ENCODE data around the gene LMAN2.
A peak's percentile ranks its signal among the peaks of the same experiment; 100 is the strongest.

LMAN2 gene

DNA sequence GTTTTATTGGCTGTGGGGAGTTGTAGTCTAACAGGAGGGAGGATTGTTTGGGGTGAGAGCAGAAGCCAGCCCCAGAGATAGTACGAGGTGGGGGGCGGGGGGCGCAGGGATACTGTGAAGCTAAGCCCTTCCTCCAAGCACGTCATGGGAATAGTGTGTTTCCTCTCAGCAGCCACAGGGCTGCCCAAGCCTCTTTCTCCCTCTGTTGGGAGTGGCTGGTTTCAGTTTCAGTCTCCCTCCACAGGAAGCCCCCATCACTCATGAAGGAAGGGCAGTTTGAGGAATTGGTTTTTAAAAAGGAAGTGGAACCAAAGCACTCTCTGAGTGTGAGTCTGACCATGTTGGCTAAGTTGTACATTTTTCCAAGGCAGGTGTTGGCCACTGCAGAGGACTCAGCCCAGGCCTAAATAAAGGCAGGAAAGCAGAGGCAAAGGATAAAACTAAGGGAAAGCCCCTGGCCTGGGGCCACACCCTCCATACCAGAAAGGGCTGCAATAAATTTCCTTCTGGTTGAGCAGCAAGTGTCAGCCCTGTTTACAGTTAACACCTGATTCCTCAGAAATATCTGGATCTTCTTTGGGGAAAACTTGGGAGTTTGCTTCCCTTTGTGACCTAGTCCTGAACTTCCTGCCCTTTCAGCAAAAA, 51.1 kb downstream of the LMAN2 start:
- Histone ChIP-seq H3K79me2 (ENCODE audit: low read length) (peaks cover 44% of the 10 kb centered on the region), H4K20me1 (ENCODE audit: insufficient read depth, low read length) (0 out of 2 replicates have a peak, but pooled peaks cover 5% of the 10 kb centered on the region), H3K36me3 (replicated peaks; ENCODE audit: insufficient read depth, low read length) (no peaks in the 10 kb centered on the region), H2AFZ (ENCODE audit: low read length) (no peak overlapping the region), H3K27ac (ENCODE audit: low read length) (peak overlapping the region; percentile 93), H3K4me3 (ENCODE audit: low read length) (peak overlapping the region; percentile 98), H3K4me1 (ENCODE audit: low read length) (peaks cover 63% of the 10 kb centered on the region), H3K27me3 (replicated peaks; ENCODE audit: insufficient read depth, low read length) (no peaks in the 10 kb centered on the region), H3K4me2 (ENCODE audit: low read depth, low read length) (peak overlapping the region; percentile 65), H3K9ac (ENCODE audit: low read length) (peak overlapping the region; percentile 99), H3F3A (ENCODE audit: insufficient read depth, low read length) (peaks cover 75% of the 10 kb centered on the region), H3K9me2 (replicated peaks; ENCODE audit: insufficient read depth, low read length) (no peaks in the 10 kb centered on the region), H3K9me3 (replicated peaks; ENCODE audit: insufficient read depth, low read length) (no peaks in the 10 kb centered on the region)
- peak; percentile 79 for DNase-seq
- TF ChIP-seq EZH2 (optimal IDR thresholded peaks at IDR 0.05; ENCODE audit: low read depth, low read length), result no peak

DNA sequence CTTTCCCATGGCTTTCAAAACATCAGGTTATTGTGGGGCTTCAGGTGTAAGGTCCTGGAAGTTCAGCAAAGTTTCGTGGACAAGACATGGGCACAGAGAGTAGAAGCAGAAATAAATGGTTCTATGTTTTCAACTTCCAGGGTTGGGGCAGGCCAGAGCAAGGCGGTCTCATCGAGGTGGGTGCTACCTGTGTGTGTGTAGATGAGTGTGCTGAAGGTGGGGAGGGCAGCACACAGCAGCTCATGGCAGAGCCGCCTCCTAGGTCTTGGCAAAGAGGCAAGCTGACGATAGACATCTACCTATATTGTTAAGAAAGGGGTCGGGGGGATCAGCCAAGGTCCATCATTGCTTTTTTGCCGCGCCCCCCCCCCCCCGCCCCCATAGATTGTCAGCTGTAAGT, 51.8 kb downstream of the LMAN2 start:
- Histone ChIP-seq H3K27ac (ENCODE audit: low read length) (peak overlapping the region; percentile 93; the same call in 1 of the 2 replicates), H3K4me3 (ENCODE audit: low read length) (no peak overlapping the region), H3K79me2 (ENCODE audit: low read length) (peaks cover 37% of the 10 kb centered on the region), H3K4me1 (ENCODE audit: low read length) (peaks cover 62% of the 10 kb centered on the region), H2AFZ (ENCODE audit: low read length) (no peak overlapping the region), H3K27me3 (replicated peaks; ENCODE audit: insufficient read depth, low read length) (no peaks in the 10 kb centered on the region), H3K9me2 (replicated peaks; ENCODE audit: insufficient read depth, low read length) (no peaks in the 10 kb centered on the region), H3K36me3 (replicated peaks; ENCODE audit: insufficient read depth, low read length) (no peaks in the 10 kb centered on the region), H4K20me1 (ENCODE audit: insufficient read depth, low read length) (no peaks in the 10 kb centered on the region), H3F3A (ENCODE audit: insufficient read depth, low read length) (peaks cover 68% of the 10 kb centered on the region), H3K9me3 (replicated peaks; ENCODE audit: insufficient read depth, low read length) (no peaks in the 10 kb centered on the region), H3K9ac (ENCODE audit: low read length) (no peak overlapping the region), H3K4me2 (ENCODE audit: low read depth, low read length) (no peak overlapping the region)
- TF ChIP-seq EZH2 (optimal IDR thresholded peaks at IDR 0.05; ENCODE audit: low read depth, low read length) (no peak), EZH2phosphoT487 (IDR thresholded peaks at IDR 0.05; ENCODE audit: low read length) (no peak)
- TF ChIP-seq, protein P1, sequence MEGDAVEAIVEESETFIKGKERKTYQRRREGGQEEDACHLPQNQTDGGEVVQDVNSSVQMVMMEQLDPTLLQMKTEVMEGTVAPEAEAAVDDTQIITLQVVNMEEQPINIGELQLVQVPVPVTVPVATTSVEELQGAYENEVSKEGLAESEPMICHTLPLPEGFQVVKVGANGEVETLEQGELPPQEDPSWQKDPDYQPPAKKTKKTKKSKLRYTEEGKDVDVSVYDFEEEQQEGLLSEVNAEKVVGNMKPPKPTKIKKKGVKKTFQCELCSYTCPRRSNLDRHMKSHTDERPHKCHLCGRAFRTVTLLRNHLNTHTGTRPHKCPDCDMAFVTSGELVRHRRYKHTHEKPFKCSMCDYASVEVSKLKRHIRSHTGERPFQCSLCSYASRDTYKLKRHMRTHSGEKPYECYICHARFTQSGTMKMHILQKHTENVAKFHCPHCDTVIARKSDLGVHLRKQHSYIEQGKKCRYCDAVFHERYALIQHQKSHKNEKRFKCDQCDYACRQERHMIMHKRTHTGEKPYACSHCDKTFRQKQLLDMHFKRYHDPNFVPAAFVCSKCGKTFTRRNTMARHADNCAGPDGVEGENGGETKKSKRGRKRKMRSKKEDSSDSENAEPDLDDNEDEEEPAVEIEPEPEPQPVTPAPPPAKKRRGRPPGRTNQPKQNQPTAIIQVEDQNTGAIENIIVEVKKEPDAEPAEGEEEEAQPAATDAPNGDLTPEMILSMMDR (IDR thresholded peaks at IDR 0.05; ENCODE audit: low read length), result no peak
- no peak for DNase-seq

DNA sequence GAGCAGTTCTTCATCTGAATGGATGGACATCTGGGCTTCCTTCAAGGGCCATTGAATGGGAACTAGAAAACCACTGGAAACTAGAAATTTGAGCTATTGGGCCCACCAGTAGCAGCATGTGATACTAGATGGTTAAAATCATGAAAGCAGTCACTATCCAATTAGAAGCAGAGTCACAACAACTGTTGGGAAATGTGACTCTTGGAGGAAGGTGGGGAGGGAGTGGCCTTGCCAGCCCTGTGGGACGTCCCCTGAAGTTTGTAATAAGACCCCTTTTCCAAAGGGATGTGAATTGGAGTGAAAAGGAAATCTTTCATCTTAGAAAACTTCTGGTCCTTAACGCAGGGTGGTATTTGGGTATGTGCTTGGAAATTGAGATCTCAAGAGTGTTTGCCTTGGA, 53.5 kb downstream of the LMAN2 start:
- DNase-seq, result no peak
- no peak overlapping the region for H3K4me3 ChIP-seq (ENCODE audit: low read length)
- H4K20me1 ChIP-seq (ENCODE audit: insufficient read depth, low read length), result no peaks in the 10 kb centered on the region
- H3K27ac ChIP-seq (ENCODE audit: low read length), result no peak overlapping the region
- TF ChIP-seq EZH2 (optimal IDR thresholded peaks at IDR 0.05; ENCODE audit: low read depth, low read length), result no peak
- TF ChIP-seq, protein P1 (IDR thresholded peaks at IDR 0.05; ENCODE audit: low read length), result no peak
- H3K9me3 ChIP-seq (replicated peaks; ENCODE audit: insufficient read depth, low read length), result no peaks in the 10 kb centered on the region
- no peaks in the 10 kb centered on the region for H3K27me3 ChIP-seq (replicated peaks; ENCODE audit: insufficient read depth, low read length)
- H3K4me1 ChIP-seq (ENCODE audit: low read length), result peaks cover 62% of the 10 kb centered on the region
- no peaks in the 10 kb centered on the region for H3K9me2 ChIP-seq (replicated peaks; ENCODE audit: insufficient read depth, low read length)
- H3K9ac ChIP-seq (ENCODE audit: low read length), result no peak overlapping the region
- H3F3A ChIP-seq (ENCODE audit: insufficient read depth, low read length), result peaks cover 59% of the 10 kb centered on the region
- no peaks in the 10 kb centered on the region; the same call in 1 of the 2 replicates for H3K36me3 ChIP-seq (replicated peaks; ENCODE audit: insufficient read depth, low read length)
- no peak overlapping the region for H2AFZ ChIP-seq (ENCODE audit: low read length)
- peaks cover 20% of the 10 kb centered on the region for H3K79me2 ChIP-seq (ENCODE audit: low read length)
- no peak overlapping the region for H3K4me2 ChIP-seq (ENCODE audit: low read depth, low read length)

DNA sequence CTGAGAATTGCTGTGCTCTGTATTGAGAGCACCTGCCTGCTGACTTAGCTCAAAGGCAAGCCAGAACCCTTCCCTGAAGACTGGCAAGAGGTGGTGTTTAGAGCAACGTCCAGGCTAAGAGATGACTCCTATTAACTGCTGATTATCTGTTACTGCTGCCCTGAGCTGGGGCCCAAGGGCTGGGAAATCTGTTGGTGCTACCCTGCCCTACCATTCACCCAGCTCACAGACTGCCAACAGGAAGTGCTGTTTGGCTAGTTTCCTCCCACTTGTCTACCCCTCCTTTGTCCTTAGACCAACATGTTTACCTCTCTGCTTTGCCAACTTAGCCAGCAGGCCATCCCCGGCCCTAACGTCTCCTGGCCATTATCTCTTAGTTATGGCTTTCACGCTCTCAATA, 54.9 kb downstream of the LMAN2 start:
- Histone ChIP-seq H2AFZ (ENCODE audit: low read length) (no peak overlapping the region), H3K79me2 (ENCODE audit: low read length) (peaks cover 6% of the 10 kb centered on the region; the same call in 1 of the 2 replicates), H3K9me2 (replicated peaks; ENCODE audit: insufficient read depth, low read length) (no peaks in the 10 kb centered on the region), H3K4me1 (ENCODE audit: low read length) (peaks cover 57% of the 10 kb centered on the region), H3K9ac (ENCODE audit: low read length) (peak overlapping the region; percentile 29; the same call in 1 of the 2 replicates), H3K27ac (ENCODE audit: low read length) (peak overlapping the region; percentile 78), H4K20me1 (ENCODE audit: insufficient read depth, low read length) (no peaks in the 10 kb centered on the region), H3K27me3 (replicated peaks; ENCODE audit: insufficient read depth, low read length) (no peaks in the 10 kb centered on the region), H3K4me2 (ENCODE audit: low read depth, low read length) (peak overlapping the region; percentile 42), H3K4me3 (ENCODE audit: low read length) (no peak overlapping the region), H3K36me3 (replicated peaks; ENCODE audit: insufficient read depth, low read length) (no peaks in the 10 kb centered on the region; the same call in 1 of the 2 replicates), H3F3A (ENCODE audit: insufficient read depth, low read length) (peaks cover 54% of the 10 kb centered on the region), H3K9me3 (replicated peaks; ENCODE audit: insufficient read depth, low read length) (no peaks in the 10 kb centered on the region)
- TF ChIP-seq EZH2 (optimal IDR thresholded peaks at IDR 0.05; ENCODE audit: low read depth, low read length), result no peak
- peak; percentile 53 for DNase-seq
